ENCODE data around the gene RECK.
"Not testable (repeated sequence)": the region's sequence is repeated elsewhere in the genome, so short reads cannot be mapped to it uniquely, and the experiment has no call there.

RECK gene

DNA sequence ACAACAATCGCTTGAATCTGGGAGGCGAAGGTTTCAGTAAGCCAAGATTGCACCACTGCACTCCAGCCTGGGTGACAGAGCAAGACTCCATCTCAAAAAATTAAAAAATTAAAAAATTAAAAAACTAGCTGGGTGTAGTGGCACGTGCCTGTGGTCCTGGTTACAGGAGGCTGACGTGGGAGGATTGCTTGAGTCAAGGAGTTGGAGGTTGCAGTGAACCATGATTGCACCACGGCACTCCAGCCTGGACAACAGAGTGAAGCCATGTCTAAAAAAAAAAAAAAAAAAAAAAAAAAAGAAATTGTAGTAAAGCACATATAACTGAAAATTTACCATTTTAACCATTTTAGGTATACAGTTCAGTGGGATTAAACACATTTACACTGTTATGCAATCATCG is 119.4 kb downstream of the RECK start:
- no peak for DNase-seq
- Histone ChIP-seq H3K9ac (ENCODE audit: low read length) (no peak overlapping the region), H3K4me1 (ENCODE audit: low read length) (peaks cover 16% of the 10 kb centered on the region), H3K9me2 (replicated peaks; ENCODE audit: insufficient read depth, low read length) (no peaks in the 10 kb centered on the region), H3K27ac (ENCODE audit: low read length) (no peak overlapping the region), H3K4me2 (ENCODE audit: low read depth, low read length) (no peak overlapping the region), H3K36me3 (replicated peaks; ENCODE audit: insufficient read depth, low read length) (no peaks in the 10 kb centered on the region), H4K20me1 (ENCODE audit: insufficient read depth, low read length) (no peaks in the 10 kb centered on the region), H3K4me3 (ENCODE audit: low read length) (no peak overlapping the region), H3K27me3 (replicated peaks; ENCODE audit: insufficient read depth, low read length) (no peaks in the 10 kb centered on the region), H3K9me3 (replicated peaks; ENCODE audit: insufficient read depth, low read length) (no peaks in the 10 kb centered on the region), H3K79me2 (ENCODE audit: low read length) (no peaks in the 10 kb centered on the region), H2AFZ (ENCODE audit: low read length) (no peak overlapping the region), H3F3A (ENCODE audit: insufficient read depth, low read length) (peaks cover 21% of the 10 kb centered on the region)
- TF ChIP-seq EZH2phosphoT487 (IDR thresholded peaks at IDR 0.05; ENCODE audit: low read length) (no peak), EZH2 (optimal IDR thresholded peaks at IDR 0.05; ENCODE audit: low read depth, low read length) (no peak)
- TF ChIP-seq, protein P1, sequence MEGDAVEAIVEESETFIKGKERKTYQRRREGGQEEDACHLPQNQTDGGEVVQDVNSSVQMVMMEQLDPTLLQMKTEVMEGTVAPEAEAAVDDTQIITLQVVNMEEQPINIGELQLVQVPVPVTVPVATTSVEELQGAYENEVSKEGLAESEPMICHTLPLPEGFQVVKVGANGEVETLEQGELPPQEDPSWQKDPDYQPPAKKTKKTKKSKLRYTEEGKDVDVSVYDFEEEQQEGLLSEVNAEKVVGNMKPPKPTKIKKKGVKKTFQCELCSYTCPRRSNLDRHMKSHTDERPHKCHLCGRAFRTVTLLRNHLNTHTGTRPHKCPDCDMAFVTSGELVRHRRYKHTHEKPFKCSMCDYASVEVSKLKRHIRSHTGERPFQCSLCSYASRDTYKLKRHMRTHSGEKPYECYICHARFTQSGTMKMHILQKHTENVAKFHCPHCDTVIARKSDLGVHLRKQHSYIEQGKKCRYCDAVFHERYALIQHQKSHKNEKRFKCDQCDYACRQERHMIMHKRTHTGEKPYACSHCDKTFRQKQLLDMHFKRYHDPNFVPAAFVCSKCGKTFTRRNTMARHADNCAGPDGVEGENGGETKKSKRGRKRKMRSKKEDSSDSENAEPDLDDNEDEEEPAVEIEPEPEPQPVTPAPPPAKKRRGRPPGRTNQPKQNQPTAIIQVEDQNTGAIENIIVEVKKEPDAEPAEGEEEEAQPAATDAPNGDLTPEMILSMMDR (IDR thresholded peaks at IDR 0.05; ENCODE audit: low read length): no peak

DNA sequence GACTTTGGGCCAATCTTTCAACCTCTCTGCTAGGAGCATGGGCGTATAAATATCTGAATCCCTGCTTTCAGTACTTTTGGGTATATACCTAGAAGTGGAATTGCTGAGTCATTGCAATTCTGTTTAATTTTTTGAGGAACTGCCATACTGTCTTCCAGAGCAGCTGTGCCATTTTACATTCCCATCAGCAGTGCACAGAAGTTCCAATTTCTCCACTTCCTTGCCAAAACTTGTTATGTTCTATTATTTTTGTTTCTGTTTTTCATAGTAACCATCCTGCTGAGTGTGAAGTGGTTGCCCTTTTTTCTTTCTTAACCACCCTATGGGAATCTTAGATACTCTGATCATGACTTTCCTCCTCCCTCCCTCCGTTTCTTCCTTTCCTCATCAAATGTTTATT is 121.4 kb downstream of the RECK start:
- no peak for DNase-seq
- peaks cover 3% of the 10 kb centered on the region for H3K4me1 ChIP-seq (ENCODE audit: low read length)
- H3K4me2 ChIP-seq (ENCODE audit: low read depth, low read length): no peak overlapping the region
- H3K4me3 ChIP-seq (ENCODE audit: low read length): no peak overlapping the region
- TF ChIP-seq, protein P1 (IDR thresholded peaks at IDR 0.05; ENCODE audit: low read length): no peak
- TF ChIP-seq EZH2phosphoT487 (IDR thresholded peaks at IDR 0.05; ENCODE audit: low read length) (no peak), EZH2 (optimal IDR thresholded peaks at IDR 0.05; ENCODE audit: low read depth, low read length) (no peak)
- no peaks in the 10 kb centered on the region for H3K36me3 ChIP-seq (replicated peaks; ENCODE audit: insufficient read depth, low read length)
- no peaks in the 10 kb centered on the region for H3K9me3 ChIP-seq (replicated peaks; ENCODE audit: insufficient read depth, low read length)
- H3K9ac ChIP-seq (ENCODE audit: low read length): no peak overlapping the region
- no peak overlapping the region for H2AFZ ChIP-seq (ENCODE audit: low read length)
- H4K20me1 ChIP-seq (ENCODE audit: insufficient read depth, low read length): no peaks in the 10 kb centered on the region
- peaks cover 8% of the 10 kb centered on the region for H3F3A ChIP-seq (ENCODE audit: insufficient read depth, low read length)
- no peak overlapping the region for H3K27ac ChIP-seq (ENCODE audit: low read length)
- H3K79me2 ChIP-seq (ENCODE audit: low read length): no peaks in the 10 kb centered on the region
- no peaks in the 10 kb centered on the region for H3K27me3 ChIP-seq (replicated peaks; ENCODE audit: insufficient read depth, low read length)
- no peaks in the 10 kb centered on the region for H3K9me2 ChIP-seq (replicated peaks; ENCODE audit: insufficient read depth, low read length)

DNA sequence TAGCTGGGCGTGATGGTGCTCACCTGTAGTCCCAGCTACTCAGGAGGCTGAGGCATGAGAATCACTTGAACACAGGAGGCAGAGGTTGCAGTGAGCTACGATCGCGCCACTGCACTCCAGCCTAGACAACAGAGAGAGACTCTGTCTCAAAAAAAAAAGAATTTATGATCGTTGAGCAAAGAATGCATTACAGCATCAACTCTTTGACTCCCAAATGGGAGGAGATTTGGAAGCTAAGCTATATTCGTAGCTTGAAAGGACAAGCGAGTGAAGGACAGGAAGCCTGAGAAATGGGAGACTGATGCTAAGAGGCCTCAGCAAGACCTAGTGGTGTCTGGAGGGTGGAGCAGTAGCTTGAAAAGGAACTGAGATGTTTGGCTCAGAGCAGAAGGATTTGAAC is 122.2 kb downstream of the RECK start:
- Histone ChIP-seq H3K9me3 (replicated peaks; ENCODE audit: insufficient read depth, low read length) (no peaks in the 10 kb centered on the region), H4K20me1 (ENCODE audit: insufficient read depth, low read length) (no peaks in the 10 kb centered on the region), H3K4me1 (ENCODE audit: low read length) (no peaks in the 10 kb centered on the region), H3K27me3 (replicated peaks; ENCODE audit: insufficient read depth, low read length) (no peaks in the 10 kb centered on the region), H3K4me2 (ENCODE audit: low read depth, low read length) (no peak overlapping the region), H3K27ac (ENCODE audit: low read length) (no peak overlapping the region), H3K36me3 (replicated peaks; ENCODE audit: insufficient read depth, low read length) (no peaks in the 10 kb centered on the region), H3K4me3 (ENCODE audit: low read length) (no peak overlapping the region), H2AFZ (ENCODE audit: low read length) (no peak overlapping the region), H3K9ac (ENCODE audit: low read length) (no peak overlapping the region), H3K9me2 (replicated peaks; ENCODE audit: insufficient read depth, low read length) (no peaks in the 10 kb centered on the region), H3K79me2 (ENCODE audit: low read length) (no peaks in the 10 kb centered on the region), H3F3A (ENCODE audit: insufficient read depth, low read length) (peaks cover 4% of the 10 kb centered on the region; the same call in 1 of the 2 replicates)
- TF ChIP-seq, protein P1 (IDR thresholded peaks at IDR 0.05; ENCODE audit: low read length): no peak
- TF ChIP-seq EZH2phosphoT487 (IDR thresholded peaks at IDR 0.05; ENCODE audit: low read length) (no peak), EZH2 (optimal IDR thresholded peaks at IDR 0.05; ENCODE audit: low read depth, low read length) (no peak)
- DNase-seq: no peak

DNA sequence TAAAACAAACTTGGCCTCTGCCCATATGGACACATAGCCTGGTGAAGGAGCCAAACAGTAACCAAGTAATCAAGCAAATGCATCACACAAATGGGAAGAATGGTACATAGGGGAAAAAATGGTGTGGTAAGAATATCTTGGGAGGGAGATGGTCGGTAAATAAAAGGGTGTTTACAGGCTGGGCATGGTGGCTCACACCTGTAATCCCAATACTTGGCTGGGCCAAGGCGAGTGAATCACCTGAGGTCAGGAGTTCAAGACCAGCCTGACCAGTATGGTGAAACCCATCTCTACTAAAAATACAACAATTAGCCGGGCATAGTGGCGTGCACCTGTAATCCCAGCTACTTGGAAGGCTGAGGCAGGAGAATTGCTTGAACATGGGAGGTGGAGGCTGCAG is 122.8 kb downstream of the RECK start:
- not testable (repeated sequence) for H3F3A ChIP-seq (ENCODE audit: insufficient read depth, low read length); H3K4me3 ChIP-seq (ENCODE audit: low read length); DNase-seq; H4K20me1 ChIP-seq (ENCODE audit: insufficient read depth, low read length); H3K79me2 ChIP-seq (ENCODE audit: low read length); H3K4me2 ChIP-seq (ENCODE audit: low read depth, low read length); H3K27ac ChIP-seq (ENCODE audit: low read length); H3K27me3 ChIP-seq (replicated peaks; ENCODE audit: insufficient read depth, low read length); H3K9me3 ChIP-seq (replicated peaks; ENCODE audit: insufficient read depth, low read length); H2AFZ ChIP-seq (ENCODE audit: low read length); H3K9ac ChIP-seq (ENCODE audit: low read length); H3K36me3 ChIP-seq (replicated peaks; ENCODE audit: insufficient read depth, low read length); H3K4me1 ChIP-seq (ENCODE audit: low read length); H3K9me2 ChIP-seq (replicated peaks; ENCODE audit: insufficient read depth, low read length)

DNA sequence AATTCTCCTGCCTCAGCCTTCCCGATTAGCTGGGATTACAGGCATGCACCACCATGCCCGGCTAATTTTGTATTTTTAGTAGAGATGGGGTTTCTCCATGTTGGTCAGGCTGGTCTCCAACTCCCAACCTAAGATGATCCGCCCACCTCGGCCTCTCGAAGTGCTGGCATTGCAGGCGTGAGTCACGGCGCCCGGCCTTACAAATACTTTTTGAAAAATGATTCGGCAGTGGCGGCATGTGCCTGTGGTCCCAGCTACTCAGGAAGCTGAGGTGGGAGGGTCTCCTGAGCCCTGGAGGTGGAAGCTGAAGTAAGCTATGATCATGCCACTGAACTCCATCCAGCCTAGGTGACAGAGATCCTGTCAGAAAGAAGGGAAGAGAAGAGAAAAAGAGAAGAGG is 123.4 kb downstream of the RECK start:
- not testable (repeated sequence) for H3K4me3 ChIP-seq (ENCODE audit: low read length); DNase-seq; H3F3A ChIP-seq (ENCODE audit: insufficient read depth, low read length); H3K36me3 ChIP-seq (replicated peaks; ENCODE audit: insufficient read depth, low read length); H3K4me2 ChIP-seq (ENCODE audit: low read depth, low read length); H3K9me3 ChIP-seq (replicated peaks; ENCODE audit: insufficient read depth, low read length); H3K79me2 ChIP-seq (ENCODE audit: low read length); H3K27me3 ChIP-seq (replicated peaks; ENCODE audit: insufficient read depth, low read length); H2AFZ ChIP-seq (ENCODE audit: low read length); H3K4me1 ChIP-seq (ENCODE audit: low read length); H3K27ac ChIP-seq (ENCODE audit: low read length); H4K20me1 ChIP-seq (ENCODE audit: insufficient read depth, low read length); H3K9me2 ChIP-seq (replicated peaks; ENCODE audit: insufficient read depth, low read length); H3K9ac ChIP-seq (ENCODE audit: low read length)

Data from MM.1S (cell line).